A549 treated with DMSO at 1 μM for 4 hours (cell line): ENCODE results near the gene GAS1. TPM values are rescaled to one million over a fixed set of nuclear protein-coding genes. Genes with fewer than 3 reads are reported as not detected.

ENCODE experiments used
- total RNA-seq: library from RNA; stranded (reverse); fragments of 200-300 nt; extraction: Qiagen RNA extraction; gene quantifications from 5 replicates; pipeline ENCODE4 v1.2.3, GENCODE V29; 2022; ENCODE audit warnings: low read depth

The GAS1 gene
- total RNA-seq = 0.05 to 0.08 TPM (median 0.06 TPM) in 4 of 5 replicates, not detected in the other

GRCh38 chr9:86947146-86948073, at the start of gene GAS1:
TSS of gene GAS1 (minus strand) at chr9:86947506. CDS start at chr9:86946779, 727 bp downstream.

